ENCODE results near the gene PYGM. TPM values are rescaled to one million over a fixed set of nuclear protein-coding genes. Genes with fewer than 3 reads are reported as not detected.

The PYGM gene
- 1.8 TPM for total RNA-seq
- long read RNA-seq, partial matches to known transcripts = 1 of 1 reads
- long read RNA-seq, other reads (novel, unspliced or antisense) = 0 of 1 reads

GRCh38 chr11:64759722-64760719 is at the start of gene PYGM:
Gene PYGM (minus strand): TSS chr11:64759974. CDS start chr11:64759898, 76 bp downstream.
- DNase-seq (ENCODE audit: low spot score) = peak; percentile 91

- no peak for DNase-seq (ENCODE audit: low spot score)
Observed at GRCh38 chr11:64805481-64805880, 45.7 kb upstream of the PYGM start.

DNA sequence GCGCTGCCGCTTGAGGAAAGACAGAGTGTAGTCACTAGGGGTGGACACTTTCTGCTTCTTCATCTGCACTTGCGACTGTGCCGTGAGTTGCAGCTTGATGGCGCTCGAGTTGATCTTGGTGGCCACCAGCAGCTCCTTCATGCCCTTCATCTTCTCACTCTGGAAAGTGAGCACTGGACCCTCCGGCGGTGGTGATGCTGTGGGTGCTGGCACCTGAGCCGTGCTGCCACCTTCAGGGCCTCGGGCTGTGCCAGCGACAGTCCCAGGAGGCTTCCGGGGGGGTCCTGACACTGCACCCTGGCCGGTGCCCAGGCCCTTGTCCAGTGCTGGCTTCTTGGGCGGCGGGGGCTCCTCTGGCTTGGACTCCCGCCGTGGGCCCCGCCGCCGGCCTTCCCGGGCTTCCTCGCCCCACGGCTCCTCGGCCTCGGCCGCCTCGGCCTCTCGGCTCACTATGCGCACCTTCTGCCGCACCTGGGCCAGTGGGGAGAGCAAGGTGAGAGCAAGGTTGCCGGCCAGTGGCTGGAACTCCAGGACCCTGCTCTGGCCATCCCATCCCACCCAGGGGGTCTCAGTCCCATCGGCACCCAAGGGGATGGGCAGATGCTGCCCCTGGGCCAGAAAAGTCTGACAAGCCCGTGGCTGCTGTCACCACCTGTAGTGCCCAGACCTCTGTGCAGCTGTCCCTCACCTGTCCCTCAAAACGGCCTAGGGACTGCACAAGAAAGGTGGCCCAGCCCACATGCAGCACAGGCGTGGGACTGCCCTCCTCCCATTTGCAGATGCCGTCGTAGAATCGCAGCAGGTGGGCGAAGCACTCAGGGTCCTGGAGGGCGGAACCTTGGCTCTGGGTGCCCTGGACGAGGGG is 44.8 kb upstream of the PYGM start:
- DNase-seq (ENCODE audit: low spot score) = no peak

DNA sequence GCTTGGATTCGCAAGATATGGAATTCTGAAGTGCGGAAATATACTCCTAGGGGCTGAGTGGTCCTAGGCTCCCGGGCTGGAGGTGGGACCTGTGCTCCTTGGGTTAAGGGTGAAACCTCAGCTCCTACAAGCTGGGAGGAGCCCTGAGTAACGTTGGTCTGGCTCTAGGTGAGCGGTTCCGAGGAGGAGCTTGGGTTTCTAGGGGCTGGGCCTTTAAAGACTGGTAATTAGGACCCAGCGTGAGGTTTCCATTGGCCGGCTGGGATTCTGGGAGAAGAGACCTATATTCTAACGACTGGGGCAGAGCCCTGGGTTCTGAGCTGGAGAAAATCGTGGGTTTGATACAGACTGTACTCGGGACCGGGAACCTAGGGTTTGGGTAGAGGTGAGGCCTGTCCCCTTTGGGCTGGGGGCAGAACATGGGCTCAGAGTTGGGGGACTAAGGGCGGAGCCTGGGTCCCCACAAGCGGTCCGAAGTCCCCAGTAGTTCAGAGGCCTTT is 44.1 kb upstream of the PYGM start:
- no peak for DNase-seq (ENCODE audit: low spot score)

GRCh38 chr11:64803158-64803845 is 43.5 kb upstream of the PYGM start, which contains the start of gene MAP4K2:
Gene MAP4K2 (minus strand): TSS chr11:64803214. CDS start chr11:64803149, 65 bp downstream.
- no peak for DNase-seq (ENCODE audit: low spot score)

DNA sequence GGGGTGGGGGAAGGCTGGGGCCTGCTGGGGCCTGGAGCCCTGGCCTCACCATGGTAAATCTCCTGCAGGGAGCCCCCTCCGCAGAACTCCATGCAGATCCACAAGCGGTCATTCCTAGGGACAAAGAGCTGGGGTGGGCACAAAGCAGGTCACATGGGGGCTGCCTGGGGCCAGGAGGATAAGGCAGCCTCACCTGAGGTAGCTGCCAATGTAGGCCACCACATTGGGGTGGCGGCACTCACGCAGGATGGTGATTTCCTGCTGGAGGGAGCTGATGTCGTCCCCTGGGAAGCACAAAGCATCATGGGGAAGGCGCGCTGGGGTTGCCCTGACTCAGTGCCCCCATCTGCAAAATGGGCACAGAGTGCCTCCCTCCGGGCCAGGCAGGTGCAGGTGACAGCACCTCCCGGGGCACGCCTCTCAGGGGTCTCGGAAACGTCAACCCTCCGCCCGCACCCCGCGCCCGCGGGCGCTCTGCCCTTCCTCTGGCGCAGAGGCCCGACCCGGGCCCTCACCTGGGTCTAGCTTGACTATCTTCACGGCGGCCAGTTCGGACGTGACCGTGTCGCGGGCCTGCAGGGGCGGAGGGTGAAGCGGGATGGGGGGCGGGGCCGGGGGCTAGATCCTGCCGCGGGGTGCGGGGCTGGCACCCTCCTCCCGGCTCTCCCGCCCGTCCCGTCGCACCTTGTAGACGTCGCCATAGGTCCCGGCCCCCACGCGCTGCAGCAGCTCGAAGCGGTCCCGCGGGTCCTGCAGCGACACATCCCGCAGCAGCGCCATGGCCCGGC is 42.8 kb upstream of the PYGM start:
- no peak for DNase-seq (ENCODE audit: low spot score)

- DNase-seq (ENCODE audit: low spot score) = no peak
Observed at GRCh38 chr11:64801561-64802369, 42.0 kb upstream of the PYGM start.

- DNase-seq (ENCODE audit: low spot score) = no peak
Observed at GRCh38 chr11:64801158-64801464, 41.3 kb upstream of the PYGM start.

GRCh38 chr11:64800303-64801157 is 40.8 kb upstream of the PYGM start:
- DNase-seq (ENCODE audit: low spot score) = no peak

DNA sequence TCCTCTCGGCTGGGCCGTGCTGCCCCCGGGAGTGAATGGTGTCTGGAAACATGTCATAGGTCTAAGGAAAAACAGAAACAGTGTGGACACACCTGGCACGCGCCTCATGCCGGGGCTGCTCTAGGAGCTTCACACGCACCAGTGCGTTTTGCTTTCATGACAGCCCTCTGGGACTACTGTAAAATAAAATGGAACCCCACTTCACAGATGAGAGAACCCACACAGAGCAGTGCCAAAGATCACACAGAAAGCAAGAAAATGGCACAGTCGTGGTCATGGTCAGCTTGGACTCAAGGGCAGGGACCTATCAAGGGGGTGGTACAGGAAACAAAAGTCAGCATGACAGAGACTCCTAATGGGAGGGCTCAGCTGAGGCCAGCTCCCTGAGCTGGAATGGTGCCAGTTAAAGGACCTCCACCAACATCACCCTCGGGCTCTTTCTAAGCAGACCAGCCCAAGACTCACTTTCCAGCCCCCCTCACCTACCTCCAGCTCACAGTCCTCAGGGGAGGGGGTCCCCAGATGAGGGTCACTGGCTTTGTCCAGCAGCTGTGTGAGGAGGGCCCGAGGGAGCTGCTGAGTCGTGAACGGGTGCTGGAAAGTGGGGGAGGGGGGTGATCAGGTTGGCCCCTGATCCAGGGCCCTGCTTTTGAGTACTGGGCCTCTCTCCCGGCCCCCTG is 40.0 kb upstream of the PYGM start:
- DNase-seq (ENCODE audit: low spot score) = no peak

DNA sequence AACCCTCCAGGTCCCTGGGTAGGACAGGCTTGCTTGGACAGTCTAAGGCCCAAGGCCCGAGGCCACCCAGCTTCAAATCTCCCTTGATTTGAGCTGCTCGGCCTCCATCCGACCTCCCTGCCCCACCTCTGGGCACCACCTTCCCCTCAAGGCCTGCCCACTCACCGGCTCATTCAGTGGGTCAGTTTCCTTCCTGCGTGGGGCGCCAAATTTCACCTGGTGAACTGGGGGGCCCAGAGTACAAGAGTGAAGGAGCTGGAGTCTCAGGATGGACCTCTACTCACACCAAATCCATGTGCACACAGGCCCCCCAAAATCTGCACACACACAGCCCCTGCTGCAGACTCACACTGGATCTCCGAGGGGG is 39.5 kb upstream of the PYGM start:
- no peak for DNase-seq (ENCODE audit: low spot score)

- no peak for DNase-seq (ENCODE audit: low spot score)
Observed at GRCh38 chr11:64796757-64797541, 37.2 kb upstream of the PYGM start.

GRCh38 chr11:64796047-64796756 is 36.4 kb upstream of the PYGM start:
- DNase-seq (ENCODE audit: low spot score) = no peak

DNA sequence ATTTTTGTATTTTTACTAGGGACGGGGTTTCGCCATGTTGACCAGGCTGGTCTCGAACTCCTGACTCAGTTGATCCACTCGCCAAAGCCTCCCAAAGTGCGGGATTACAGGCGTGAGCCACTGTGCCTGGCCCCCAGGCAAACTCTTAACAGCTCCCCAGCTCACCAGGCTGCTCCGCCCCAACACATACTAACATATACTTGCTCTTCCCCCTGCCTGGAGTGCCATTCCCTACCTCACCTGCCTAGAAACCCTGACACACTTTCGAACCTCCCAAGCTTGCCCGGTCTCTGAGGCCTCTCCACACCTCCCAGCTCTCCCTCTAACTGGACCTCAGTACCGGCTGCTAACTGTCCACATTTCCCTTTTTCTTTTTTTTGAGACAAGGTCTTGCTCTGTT is 34.8 kb upstream of the PYGM start:
- DNase-seq (ENCODE audit: low spot score) = peak; percentile 71

DNA sequence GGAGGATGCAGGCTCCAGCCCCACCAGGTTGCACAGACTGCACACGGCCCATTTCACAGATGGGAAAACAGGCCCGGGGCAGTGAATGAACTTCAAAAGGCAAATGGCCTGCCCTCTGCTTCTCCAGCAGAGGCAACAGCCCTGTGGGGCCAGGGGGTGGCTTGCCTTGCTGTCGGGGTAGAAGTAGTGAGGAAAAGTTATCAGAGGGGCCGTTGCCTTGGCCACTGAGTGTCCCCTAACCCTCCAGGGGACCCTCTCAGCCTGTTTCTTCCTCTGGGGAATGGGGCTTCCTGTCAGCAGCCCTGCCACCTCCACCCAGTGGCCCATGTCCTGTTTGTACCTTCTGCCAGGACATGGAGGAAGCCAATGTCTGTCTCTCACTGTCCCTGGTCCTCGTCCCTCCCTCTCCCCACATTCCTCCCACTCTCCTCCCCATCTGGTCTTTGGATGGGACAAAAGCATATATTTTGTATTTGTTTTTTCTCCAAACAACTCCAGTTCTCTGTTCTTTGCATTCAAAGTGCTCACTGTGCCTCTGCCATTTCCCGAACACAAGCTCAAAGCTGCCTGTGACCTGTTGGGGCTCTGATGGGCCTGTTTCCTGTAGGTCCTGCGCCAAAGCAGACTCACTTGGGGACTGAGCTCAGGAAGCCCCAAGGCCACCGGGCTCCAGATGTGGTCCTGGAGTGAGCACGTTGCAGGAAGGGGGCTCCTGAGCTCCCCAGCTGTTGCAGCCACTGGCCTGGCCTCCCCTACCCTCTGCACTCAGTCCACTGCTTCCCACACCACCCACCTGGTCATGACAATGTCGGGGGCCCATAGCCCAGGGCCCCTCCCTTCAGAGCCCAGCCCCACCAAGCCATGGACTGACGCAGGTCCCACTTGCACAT is 33.7 kb upstream of the PYGM start:
- peak; percentile 80 for DNase-seq (ENCODE audit: low spot score)
